Ishikawa (cell line): Measurements from ENCODE around the gene ANGPTL7.

ENCODE experiments used
- CEBPB ChIP-seq: IDR thresholded peaks from 2 replicates; pipeline ENCODE4 v1.6.1; 2012
- EP300 ChIP-seq: IDR thresholded peaks from 2 replicates; pipeline ENCODE4 v1.6.1; 2012; ENCODE audit warnings: borderline replicate concordance
- TF ChIP-seq, protein P1 (sequence below): IDR thresholded peaks from 2 replicates; pipeline ENCODE4 v1.6.1; 2012; ENCODE audit warnings: low read depth, mild to moderate bottlenecking
- TF ChIP-seq, protein P2 (sequence below): IDR thresholded peaks from 2 replicates; pipeline ENCODE4 v1.6.1; 2012

DNA sequence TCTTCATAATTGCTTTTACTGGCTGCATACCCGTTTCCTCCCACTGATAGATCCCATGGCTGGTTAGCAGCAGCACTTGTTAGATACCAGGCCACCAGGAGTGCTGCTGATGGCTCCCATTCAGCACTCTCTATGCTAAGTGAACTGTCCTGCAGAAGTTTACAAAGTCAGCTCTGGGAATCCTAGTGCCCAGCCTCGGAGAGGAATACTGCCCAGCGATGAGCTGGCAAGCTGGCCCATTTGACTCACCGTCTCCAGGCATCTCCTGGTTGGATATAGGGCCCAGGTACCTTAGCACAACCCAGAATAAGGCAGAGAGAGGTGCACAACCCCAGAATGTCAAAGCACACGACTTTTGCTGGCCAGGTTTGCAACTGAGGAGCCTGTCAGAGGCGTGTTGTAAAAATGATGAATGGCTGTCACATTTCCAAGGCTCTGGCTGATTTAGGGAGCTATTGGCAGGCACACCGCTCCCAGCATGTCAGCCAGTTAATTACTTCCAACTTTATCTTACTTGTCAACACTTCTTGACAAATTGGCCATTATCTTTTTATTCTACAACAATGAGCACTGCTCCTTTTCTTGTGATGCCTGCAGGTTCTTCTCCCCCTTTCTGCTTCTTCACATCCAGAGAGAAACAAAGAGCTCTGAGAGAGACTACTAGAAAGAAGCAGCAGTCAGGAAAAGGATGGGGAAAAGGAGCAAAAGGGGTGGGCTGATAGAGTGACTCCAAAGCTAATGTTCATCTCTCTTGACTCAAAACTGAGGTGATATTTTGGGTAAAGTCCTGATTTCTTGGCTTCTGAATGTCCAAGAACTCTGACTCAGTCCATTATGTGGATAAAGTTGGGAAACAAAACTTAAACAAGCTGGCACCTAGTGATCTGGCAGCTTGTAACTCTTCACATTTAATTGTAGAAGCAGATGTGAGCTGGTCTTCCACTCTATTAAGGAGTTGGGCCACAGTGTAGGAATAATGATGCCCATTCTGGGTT is 10.8 kb upstream of the ANGPTL7 start:
- TF ChIP-seq EP300, result no peak
- TF ChIP-seq, protein P1, sequence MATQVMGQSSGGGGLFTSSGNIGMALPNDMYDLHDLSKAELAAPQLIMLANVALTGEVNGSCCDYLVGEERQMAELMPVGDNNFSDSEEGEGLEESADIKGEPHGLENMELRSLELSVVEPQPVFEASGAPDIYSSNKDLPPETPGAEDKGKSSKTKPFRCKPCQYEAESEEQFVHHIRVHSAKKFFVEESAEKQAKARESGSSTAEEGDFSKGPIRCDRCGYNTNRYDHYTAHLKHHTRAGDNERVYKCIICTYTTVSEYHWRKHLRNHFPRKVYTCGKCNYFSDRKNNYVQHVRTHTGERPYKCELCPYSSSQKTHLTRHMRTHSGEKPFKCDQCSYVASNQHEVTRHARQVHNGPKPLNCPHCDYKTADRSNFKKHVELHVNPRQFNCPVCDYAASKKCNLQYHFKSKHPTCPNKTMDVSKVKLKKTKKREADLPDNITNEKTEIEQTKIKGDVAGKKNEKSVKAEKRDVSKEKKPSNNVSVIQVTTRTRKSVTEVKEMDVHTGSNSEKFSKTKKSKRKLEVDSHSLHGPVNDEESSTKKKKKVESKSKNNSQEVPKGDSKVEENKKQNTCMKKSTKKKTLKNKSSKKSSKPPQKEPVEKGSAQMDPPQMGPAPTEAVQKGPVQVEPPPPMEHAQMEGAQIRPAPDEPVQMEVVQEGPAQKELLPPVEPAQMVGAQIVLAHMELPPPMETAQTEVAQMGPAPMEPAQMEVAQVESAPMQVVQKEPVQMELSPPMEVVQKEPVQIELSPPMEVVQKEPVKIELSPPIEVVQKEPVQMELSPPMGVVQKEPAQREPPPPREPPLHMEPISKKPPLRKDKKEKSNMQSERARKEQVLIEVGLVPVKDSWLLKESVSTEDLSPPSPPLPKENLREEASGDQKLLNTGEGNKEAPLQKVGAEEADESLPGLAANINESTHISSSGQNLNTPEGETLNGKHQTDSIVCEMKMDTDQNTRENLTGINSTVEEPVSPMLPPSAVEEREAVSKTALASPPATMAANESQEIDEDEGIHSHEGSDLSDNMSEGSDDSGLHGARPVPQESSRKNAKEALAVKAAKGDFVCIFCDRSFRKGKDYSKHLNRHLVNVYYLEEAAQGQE, result no peak
- TF ChIP-seq, protein P2, sequence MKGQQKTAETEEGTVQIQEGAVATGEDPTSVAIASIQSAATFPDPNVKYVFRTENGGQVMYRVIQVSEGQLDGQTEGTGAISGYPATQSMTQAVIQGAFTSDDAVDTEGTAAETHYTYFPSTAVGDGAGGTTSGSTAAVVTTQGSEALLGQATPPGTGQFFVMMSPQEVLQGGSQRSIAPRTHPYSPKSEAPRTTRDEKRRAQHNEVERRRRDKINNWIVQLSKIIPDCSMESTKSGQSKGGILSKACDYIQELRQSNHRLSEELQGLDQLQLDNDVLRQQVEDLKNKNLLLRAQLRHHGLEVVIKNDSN, result no peak
- TF ChIP-seq CEBPB, result no peak
